SU-DHL-6 (cell line): ENCODE data around the gene CUBN.

Experiments
- H2AFZ ChIP-seq: fragments of 200-600 bp; sonication (generic); 2 replicates; pipeline ENCODE4 v1.6.1; 2014; ENCODE audit warnings: low read depth, mild to moderate bottlenecking, moderate library complexity, mixed read lengths, antibody characterized with exemption, low read length; ENCODE audit not compliant: severe bottlenecking
- H3F3A ChIP-seq: fragments of 200-600 bp; shearing (Covaris generic); 2 replicates; pipeline ENCODE4 v1.6.0; 2016; ENCODE audit warnings: antibody characterized with exemption, mild to moderate bottlenecking; ENCODE audit not compliant: insufficient read depth
- H3K27ac ChIP-seq: fragments of 200-600 bp; sonication (generic); 2 replicates; pipeline ENCODE4 v1.5.1; 2016; ENCODE audit warnings: low read depth, mild to moderate bottlenecking, low read length, moderate library complexity, mixed read lengths
- H3K27me3 ChIP-seq: fragments of 200-600 bp; sonication (generic), shearing (Covaris generic); 2 replicates; pipeline ENCODE4 v1.6.0; 2014; ENCODE audit warnings: mild to moderate bottlenecking, low read length
- H3K36me3 ChIP-seq: fragments of 200-600 bp; sonication (generic); 2 replicates; pipeline ENCODE4 v1.6.1; 2014; ENCODE audit warnings: mild to moderate bottlenecking, low read length, mixed read lengths
- H3K4me2 ChIP-seq: fragments of 300-600, 200-600 bp; shearing (Covaris generic), sonication (generic); 2 replicates; pipeline ENCODE4 v1.6.0; 2014; ENCODE audit warnings: low read length, low read depth, mild to moderate bottlenecking; ENCODE audit not compliant: poor library complexity, severe bottlenecking
- H3K4me3 ChIP-seq: fragments of 200-600 bp; sonication (generic); 2 replicates; pipeline ENCODE4 v1.5.1; 2014; ENCODE audit warnings: antibody characterized with exemption, low read length, mild to moderate bottlenecking, mixed read lengths; ENCODE audit not compliant: insufficient read depth, poor library complexity, severe bottlenecking
- H3K79me2 ChIP-seq: fragments of 200-600 bp; sonication (generic); 2 replicates; pipeline ENCODE4 v1.6.1; 2014; ENCODE audit warnings: mild to moderate bottlenecking, low read length, moderate library complexity; ENCODE audit not compliant: insufficient read depth
- H3K9ac ChIP-seq: fragments of 200-600 bp; sonication (generic); 2 replicates; pipeline ENCODE4 v1.7.0; 2014; ENCODE audit warnings: mild to moderate bottlenecking, low read length
- H3K9me2 ChIP-seq: fragments of 200-600 bp; sonication (generic); replicated peaks from 2 replicates; pipeline ENCODE4 v1.6.1; 2014; ENCODE audit warnings: low read length; ENCODE audit not compliant: insufficient read depth
- H3K9me3 ChIP-seq: fragments of 200-600 bp; sonication (generic); 2 replicates; pipeline ENCODE4 v1.6.1; 2014; ENCODE audit warnings: low read length, mixed read lengths; ENCODE audit not compliant: insufficient read depth
- H4K20me1 ChIP-seq: fragments of 200-600 bp; sonication (generic); 2 replicates; pipeline ENCODE4 v1.6.1; 2014; ENCODE audit warnings: low read depth, mild to moderate bottlenecking, antibody characterized with exemption, low read length, moderate library complexity, mixed read lengths
- EZH2phosphoT487 ChIP-seq: fragments of 200-600 bp; sonication (generic), shearing (Covaris generic); conservative IDR thresholded peaks from 2 replicates; pipeline ENCODE4 v1.6.1; 2018; ENCODE audit warnings: mild to moderate bottlenecking, antibody characterized with exemption, low read length, moderate library complexity, mixed read lengths
- TF ChIP-seq, protein P1 (sequence below): fragments of 200-600 bp; sonication (generic); IDR thresholded peaks from one replicate; pipeline ENCODE4 v1.5.1; 2017; ENCODE audit warnings: antibody characterized with exemption, mild to moderate bottlenecking, low read length, moderate library complexity; ENCODE audit not compliant: insufficient read depth, poor library complexity, severe bottlenecking

The CUBN gene

DNA sequence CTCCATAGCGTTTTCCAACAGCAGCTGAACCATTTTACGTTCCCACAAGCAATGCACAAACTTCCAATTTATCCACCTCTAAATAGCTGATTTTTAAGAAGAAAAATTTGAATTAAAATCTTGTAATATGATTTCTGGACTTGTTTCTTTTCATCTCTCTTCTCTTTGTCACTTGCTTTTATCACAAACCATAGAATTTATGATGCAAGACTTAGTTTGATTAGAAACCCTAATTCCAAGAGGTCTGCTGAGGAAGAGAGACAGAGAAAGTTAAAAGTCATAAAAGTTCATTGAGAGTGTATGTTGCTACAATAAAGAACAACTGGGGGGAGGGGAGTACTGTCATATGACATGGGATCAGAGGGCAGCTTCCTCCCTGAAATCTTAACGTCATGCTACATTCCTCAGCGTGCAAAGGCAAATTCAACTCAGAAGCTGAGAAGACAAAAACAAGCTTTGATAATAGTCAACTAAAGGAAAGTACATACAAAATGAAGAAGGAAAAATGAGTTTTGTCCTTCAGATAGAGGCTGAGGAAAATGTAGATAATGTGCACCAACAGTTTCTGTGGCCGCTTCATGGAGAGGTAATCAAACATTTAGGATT lies 18.4 kb upstream of the CUBN start:
- no peaks in the 10 kb centered on the region for H3K27me3 ChIP-seq
- no peaks in the 10 kb centered on the region for H3K9me2 ChIP-seq
- no peak overlapping the region for H2AFZ ChIP-seq
- no peaks in the 10 kb centered on the region for H4K20me1 ChIP-seq
- no peak overlapping the region for H3K4me2 ChIP-seq
- no peak overlapping the region for H3K9ac ChIP-seq
- TF ChIP-seq, protein P1, sequence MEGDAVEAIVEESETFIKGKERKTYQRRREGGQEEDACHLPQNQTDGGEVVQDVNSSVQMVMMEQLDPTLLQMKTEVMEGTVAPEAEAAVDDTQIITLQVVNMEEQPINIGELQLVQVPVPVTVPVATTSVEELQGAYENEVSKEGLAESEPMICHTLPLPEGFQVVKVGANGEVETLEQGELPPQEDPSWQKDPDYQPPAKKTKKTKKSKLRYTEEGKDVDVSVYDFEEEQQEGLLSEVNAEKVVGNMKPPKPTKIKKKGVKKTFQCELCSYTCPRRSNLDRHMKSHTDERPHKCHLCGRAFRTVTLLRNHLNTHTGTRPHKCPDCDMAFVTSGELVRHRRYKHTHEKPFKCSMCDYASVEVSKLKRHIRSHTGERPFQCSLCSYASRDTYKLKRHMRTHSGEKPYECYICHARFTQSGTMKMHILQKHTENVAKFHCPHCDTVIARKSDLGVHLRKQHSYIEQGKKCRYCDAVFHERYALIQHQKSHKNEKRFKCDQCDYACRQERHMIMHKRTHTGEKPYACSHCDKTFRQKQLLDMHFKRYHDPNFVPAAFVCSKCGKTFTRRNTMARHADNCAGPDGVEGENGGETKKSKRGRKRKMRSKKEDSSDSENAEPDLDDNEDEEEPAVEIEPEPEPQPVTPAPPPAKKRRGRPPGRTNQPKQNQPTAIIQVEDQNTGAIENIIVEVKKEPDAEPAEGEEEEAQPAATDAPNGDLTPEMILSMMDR: no peak
- H3K9me3 ChIP-seq: no peaks in the 10 kb centered on the region
- no peaks in the 10 kb centered on the region for H3K79me2 ChIP-seq
- H3K36me3 ChIP-seq: no peaks in the 10 kb centered on the region
- no peak overlapping the region for H3K27ac ChIP-seq
- no peak overlapping the region for H3K4me3 ChIP-seq
- no peaks in the 10 kb centered on the region for H3F3A ChIP-seq

DNA sequence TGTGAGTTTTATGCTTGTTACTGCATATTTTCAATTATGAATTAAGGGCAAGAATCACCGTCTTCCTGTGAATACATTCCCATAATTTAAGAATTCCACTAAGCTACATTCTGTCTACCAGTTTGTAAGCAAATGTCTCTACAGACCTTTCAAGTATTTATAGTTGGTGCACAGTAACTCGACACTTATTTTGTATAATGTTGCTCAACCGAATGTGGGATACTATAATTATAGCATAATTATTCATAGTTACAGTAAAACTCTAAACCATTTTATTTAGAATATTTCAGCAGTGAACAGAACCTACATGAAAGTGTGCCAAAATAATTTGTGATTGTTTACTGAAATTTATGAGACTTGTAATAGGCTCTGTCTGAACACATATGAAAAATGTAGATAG lies 17.3 kb upstream of the CUBN start:
- no peaks in the 10 kb centered on the region for H3K36me3 ChIP-seq
- no peak overlapping the region for H3K4me3 ChIP-seq
- no peaks in the 10 kb centered on the region for H4K20me1 ChIP-seq
- H3K9ac ChIP-seq: no peak overlapping the region
- TF ChIP-seq, protein P1: no peak
- TF ChIP-seq EZH2phosphoT487: no peak
- no peaks in the 10 kb centered on the region for H3K9me3 ChIP-seq
- H3K27me3 ChIP-seq: no peaks in the 10 kb centered on the region
- H3F3A ChIP-seq: no peaks in the 10 kb centered on the region
- H3K79me2 ChIP-seq: no peaks in the 10 kb centered on the region
- no peak overlapping the region for H2AFZ ChIP-seq
- H3K27ac ChIP-seq: no peak overlapping the region
- H3K9me2 ChIP-seq: no peaks in the 10 kb centered on the region
- H3K4me2 ChIP-seq: no peak overlapping the region

DNA sequence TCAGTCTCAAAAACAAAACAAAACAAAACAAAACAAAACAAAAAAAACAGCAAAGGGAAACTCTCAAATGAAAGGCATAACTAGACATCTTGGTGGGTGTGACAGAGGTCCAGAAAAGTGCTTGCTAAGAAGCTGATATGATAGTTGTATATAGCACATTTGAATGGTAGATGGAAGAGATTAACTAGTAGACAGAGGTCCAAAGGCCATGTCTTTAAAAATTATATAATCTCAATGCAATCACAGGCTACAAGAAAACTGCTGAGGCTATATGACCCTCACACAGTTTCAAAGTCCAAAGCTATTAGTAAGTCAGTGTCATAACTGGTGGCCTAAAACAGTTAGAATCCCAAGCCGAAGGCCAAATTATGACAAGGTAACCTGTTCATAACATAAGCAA lies 15.6 kb upstream of the CUBN start:
- no peaks in the 10 kb centered on the region for H3K27me3 ChIP-seq
- H3K4me2 ChIP-seq: no peak overlapping the region
- H3K4me3 ChIP-seq: no peak overlapping the region
- TF ChIP-seq, protein P1: no peak
- no peak for TF ChIP-seq EZH2phosphoT487
- H2AFZ ChIP-seq: no peak overlapping the region
- H3K9ac ChIP-seq: no peak overlapping the region
- no peaks in the 10 kb centered on the region for H3K79me2 ChIP-seq
- H3K9me2 ChIP-seq: no peaks in the 10 kb centered on the region
- no peaks in the 10 kb centered on the region for H4K20me1 ChIP-seq
- no peaks in the 10 kb centered on the region for H3K36me3 ChIP-seq
- H3K27ac ChIP-seq: no peak overlapping the region
- H3K9me3 ChIP-seq: no peaks in the 10 kb centered on the region
- no peaks in the 10 kb centered on the region for H3F3A ChIP-seq
